Measurements from ENCODE around the gene TPSB2. TPM values are rescaled to one million over a fixed set of nuclear protein-coding genes. Genes with fewer than 3 reads are reported as not detected.
"Not testable (repeated sequence)": the region's sequence is repeated elsewhere in the genome, so short reads cannot be mapped to it uniquely, and the experiment has no call there.

The TPSB2 gene
- 10 to 100 TPM in 1 of 3 donors, 1 to 10 TPM in 2; 3.7 to 21.0 (median 8.2) TPM for total RNA-seq
- long read RNA-seq, donor 1, partial matches to known transcripts: 0 of 3 reads
- long read RNA-seq, donor 1, other reads (novel, unspliced or antisense): 1 of 3 reads
- long read RNA-seq, donor 2, partial matches to known transcripts: 0 of 1 reads
- long read RNA-seq, donor 2, other reads (novel, unspliced or antisense): 1 of 1 reads

DNA sequence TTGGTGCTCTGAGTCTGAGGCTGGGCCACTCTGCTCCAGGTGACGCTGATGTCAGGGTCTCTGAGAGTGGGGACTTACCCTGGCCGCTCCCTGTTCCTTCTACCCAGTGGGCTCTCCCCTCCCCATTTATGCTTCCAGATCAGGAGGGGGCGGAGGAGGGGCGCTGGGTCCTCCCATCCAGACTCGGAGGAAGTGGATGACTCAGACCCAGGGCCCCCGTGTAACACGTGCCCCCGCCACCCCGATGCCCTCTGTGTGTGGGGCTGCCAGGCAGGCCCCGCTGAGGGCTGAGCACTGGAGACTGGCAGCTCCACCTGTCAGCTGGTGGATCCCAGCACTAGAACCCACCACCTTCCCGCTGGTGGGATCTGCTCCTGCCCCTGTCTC lies at the start of gene TPSB2:
Gene TPSB2, minus strand, starts transcription at position 101 of the 387 bp plus-strand sequence. CDS start 233 bp downstream, outside the sequence.
- H3K4me1 ChIP-seq (ENCODE audit: low read depth); H3K36me3 ChIP-seq (ENCODE audit: low read depth); H3K4me3 ChIP-seq; intact Hi-C loops (cut with DNase I, micrococcal nuclease); DNase-seq; H3K9me3 ChIP-seq; ATAC-seq: not testable (repeated sequence)

DNA sequence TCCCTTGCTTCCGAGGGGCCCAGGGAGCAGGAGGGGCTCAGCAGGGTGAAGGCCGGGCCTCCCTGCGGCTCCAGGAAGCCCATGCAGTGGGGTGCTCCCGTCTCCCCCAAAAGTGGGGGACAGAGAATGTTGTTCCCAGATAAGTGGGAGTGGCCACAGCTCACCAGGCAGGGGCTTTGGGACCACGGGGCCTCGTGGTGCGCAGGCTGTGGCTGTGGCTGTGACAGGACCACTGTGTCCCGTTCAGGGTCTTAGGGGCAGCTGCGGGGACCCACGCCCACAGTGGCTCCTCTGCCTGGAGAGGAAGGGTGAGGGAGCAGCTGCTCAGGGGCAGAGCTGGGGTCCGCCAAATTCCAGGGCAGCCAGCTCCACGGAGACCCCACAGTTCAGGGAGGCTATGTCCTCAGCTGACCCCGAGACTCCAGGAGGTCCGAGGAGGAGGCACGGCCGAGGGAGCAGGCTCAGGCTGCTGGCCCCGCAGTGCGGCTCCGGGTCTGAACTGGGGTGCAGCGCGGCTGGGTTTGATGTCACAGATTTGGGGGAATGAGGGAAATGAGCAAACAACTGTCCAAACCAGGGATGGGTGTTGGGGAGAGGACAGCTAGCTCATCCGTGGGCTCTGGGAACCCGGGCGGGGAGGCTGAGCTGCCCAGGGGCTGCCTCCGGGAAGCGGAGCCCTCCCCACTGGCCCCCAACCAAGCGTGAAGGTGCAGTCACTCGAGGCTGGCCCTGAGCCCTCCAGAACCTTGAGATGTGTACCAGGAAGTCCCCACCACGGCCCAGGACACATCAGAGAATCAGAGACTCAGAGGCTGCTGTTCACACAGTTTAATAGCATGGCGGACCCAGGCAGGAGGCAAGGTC lies 49.3 kb upstream of the TPSB2 start:
- TF ChIP-seq, protein P1, sequence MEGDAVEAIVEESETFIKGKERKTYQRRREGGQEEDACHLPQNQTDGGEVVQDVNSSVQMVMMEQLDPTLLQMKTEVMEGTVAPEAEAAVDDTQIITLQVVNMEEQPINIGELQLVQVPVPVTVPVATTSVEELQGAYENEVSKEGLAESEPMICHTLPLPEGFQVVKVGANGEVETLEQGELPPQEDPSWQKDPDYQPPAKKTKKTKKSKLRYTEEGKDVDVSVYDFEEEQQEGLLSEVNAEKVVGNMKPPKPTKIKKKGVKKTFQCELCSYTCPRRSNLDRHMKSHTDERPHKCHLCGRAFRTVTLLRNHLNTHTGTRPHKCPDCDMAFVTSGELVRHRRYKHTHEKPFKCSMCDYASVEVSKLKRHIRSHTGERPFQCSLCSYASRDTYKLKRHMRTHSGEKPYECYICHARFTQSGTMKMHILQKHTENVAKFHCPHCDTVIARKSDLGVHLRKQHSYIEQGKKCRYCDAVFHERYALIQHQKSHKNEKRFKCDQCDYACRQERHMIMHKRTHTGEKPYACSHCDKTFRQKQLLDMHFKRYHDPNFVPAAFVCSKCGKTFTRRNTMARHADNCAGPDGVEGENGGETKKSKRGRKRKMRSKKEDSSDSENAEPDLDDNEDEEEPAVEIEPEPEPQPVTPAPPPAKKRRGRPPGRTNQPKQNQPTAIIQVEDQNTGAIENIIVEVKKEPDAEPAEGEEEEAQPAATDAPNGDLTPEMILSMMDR (IDR thresholded peaks at IDR 0.05): no peak
- Histone ChIP-seq H3K36me3 (ENCODE audit: low read depth) (no peaks in the 10 kb centered on the region), H3K4me3 (no peak overlapping the region), H3K4me1 (ENCODE audit: low read depth) (no peaks in the 10 kb centered on the region), H3K9me3 (no peaks in the 10 kb centered on the region)
- intact Hi-C loops (cut with DNase I, micrococcal nuclease): no loop called here
- ATAC-seq (no peak), DNase-seq (peak in 1 of 3 donors; percentile 40)

DNA sequence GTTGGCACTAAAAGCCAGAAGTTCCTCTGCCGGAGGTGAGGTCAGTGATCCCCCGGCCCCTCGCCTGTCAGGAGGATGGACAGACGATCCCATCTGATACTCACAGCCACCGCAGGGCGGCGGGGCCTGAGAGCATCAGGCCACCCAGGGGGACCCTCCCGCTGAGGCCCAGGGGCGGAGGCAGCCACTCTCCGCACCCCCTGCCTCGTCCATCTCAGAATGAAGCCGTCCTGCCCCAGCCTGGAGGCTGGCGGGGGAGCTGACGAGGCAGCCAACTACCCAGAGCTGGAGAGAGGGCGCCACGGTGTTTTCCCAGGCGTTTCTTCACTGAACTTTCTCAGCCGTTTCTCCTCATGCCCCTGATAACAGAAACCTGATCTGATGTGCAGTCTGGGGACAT lies 48.5 kb upstream of the TPSB2 start:
- ATAC-seq (no peak), DNase-seq (peak in 1 of 3 donors; percentile 33)
- intact Hi-C loops (cut with DNase I, micrococcal nuclease): no loop called here
- no peaks in the 10 kb centered on the region for H3K4me1 ChIP-seq (ENCODE audit: low read depth)
- H3K9me3 ChIP-seq: no peaks in the 10 kb centered on the region
- no peak overlapping the region for H3K4me3 ChIP-seq
- TF ChIP-seq, protein P1 (IDR thresholded peaks at IDR 0.05): no peak
- H3K36me3 ChIP-seq (ENCODE audit: low read depth): no peaks in the 10 kb centered on the region

DNA sequence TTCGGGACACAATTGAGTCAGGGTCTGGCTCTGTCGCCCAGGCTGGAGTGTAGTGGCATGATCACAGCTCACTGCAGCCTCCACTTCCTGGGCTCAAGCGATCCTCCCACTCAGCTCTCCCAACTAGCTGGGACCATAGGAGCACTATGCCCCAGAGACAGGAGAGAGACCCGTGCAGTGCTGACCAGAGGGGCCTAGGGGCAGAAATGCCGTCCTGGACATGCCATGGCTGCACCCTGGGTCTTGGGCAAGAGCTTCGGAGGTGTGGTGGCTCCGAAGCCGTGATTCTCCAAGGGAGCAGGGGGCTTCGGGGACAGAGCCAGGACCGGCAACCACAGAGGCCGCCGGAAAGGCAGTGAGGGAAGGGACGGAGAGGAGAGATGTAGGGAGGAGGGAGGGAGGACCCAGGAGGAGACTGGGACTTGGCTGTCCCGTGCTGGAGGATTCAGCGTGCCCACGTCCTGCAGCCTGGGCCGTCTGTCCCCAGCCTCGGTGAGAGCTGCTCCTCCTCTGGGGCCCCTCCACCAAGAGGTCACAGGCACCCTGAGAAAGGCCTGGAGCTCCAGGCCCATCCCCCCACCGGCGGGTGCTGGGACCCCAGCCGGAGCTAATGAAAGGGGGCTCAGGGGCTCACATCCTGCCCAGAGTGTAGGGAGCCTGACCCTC lies 47.8 kb upstream of the TPSB2 start:
- Histone ChIP-seq H3K9me3 (no peaks in the 10 kb centered on the region), H3K36me3 (ENCODE audit: low read depth) (no peaks in the 10 kb centered on the region), H3K4me1 (ENCODE audit: low read depth) (no peaks in the 10 kb centered on the region), H3K4me3 (no peak overlapping the region)
- TF ChIP-seq, protein P1 (IDR thresholded peaks at IDR 0.05): no peak
- intact Hi-C loops (cut with DNase I, micrococcal nuclease): no loop called here
- peak in 1 of 3 donors; percentile 25 for DNase-seq
- ATAC-seq: no peak

DNA sequence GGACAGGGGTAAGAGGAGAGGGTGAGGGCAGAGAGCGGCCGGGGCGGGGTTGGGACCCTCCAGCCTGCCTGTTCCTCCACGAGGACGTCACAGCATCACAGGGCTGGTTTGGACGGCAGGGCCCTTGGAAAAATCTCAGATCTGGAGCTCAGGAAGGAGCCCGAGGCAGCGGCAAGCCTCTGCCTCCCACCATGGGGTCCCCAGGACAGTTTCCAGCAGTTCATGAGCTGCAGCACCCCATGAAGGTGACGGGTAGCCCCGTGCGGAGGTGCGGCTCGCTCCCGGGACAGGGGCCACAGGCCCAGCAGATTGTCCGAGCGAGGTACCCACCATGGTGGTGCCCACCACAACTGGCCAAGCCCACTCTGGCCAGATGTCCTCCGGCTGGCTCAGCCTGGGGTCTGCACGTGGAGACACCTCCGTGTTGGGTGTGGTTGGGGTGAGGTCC lies 47.2 kb upstream of the TPSB2 start:
- H3K4me3 ChIP-seq: no peak overlapping the region
- no peak for ATAC-seq
- intact Hi-C loops (cut with DNase I, micrococcal nuclease): no loop called here
- no peaks in the 10 kb centered on the region for H3K36me3 ChIP-seq (ENCODE audit: low read depth)
- TF ChIP-seq, protein P1 (IDR thresholded peaks at IDR 0.05): no peak
- no peak for DNase-seq
- H3K4me1 ChIP-seq (ENCODE audit: low read depth): peaks cover under 1% of the 10 kb centered on the region
- no peaks in the 10 kb centered on the region for H3K9me3 ChIP-seq

DNA sequence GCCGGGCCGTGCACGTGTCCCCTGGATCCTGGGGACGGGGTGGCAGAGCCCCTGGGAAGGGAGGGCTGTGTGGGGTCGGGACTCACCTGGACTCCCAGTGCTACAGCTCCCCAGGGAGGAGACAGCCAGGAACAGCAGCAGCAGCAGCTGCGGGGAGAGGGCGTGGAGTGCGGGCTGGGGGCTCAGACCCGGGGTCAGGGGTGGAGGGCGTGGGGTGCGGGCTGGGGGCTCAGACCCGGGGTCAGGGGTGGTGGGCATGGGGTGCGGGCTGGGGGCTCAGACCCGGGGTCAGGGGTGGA lies 46.5 kb upstream of the TPSB2 start:
- ATAC-seq: no peak
- TF ChIP-seq, protein P1 (IDR thresholded peaks at IDR 0.05): no peak
- intact Hi-C loops (cut with DNase I, micrococcal nuclease): no loop called here

More for the DNA sequence above, 46.5 kb upstream of the TPSB2 start:
- Histone ChIP-seq H3K4me1 (ENCODE audit: low read depth) (peaks cover 7% of the 10 kb centered on the region), H3K4me3 (no peak overlapping the region), H3K9me3 (no peaks in the 10 kb centered on the region), H3K36me3 (ENCODE audit: low read depth) (no peaks in the 10 kb centered on the region)
- no peak for DNase-seq

Measured in mucosa of descending colon (tissue), 3 donors.